Activated T-helper 2 cell treated with anti-CD3 and anti-CD28 coated beads, Interferon-gamma antibody, Interleukin-2, Interleukin-4, amounts not matched to agents 10 μg/mL and 5 μg/mL and 100 μg/mL, durations not matched to agents 14 hours and 24 hours and 36 hours (primary cell): Measurements from ENCODE around the gene CKAP5. TPM values are rescaled to one million over a fixed set of nuclear protein-coding genes. Genes with fewer than 3 reads are reported as not detected.

Experiments
- DNase-seq: peaks from one replicate; pipeline ENCODE4 v3.0.0; 2021; ENCODE audit warnings: low spot score
- H3K27ac Mint-ChIP-seq: one replicate; pipeline ENCODE4 v1.8.0; 2021; ENCODE audit warnings: mixed read lengths
- H3K27me3 Mint-ChIP-seq: one replicate; pipeline ENCODE4 v1.8.0; 2021; ENCODE audit warnings: low read depth, mixed read lengths
- H3K36me3 Mint-ChIP-seq: one replicate; pipeline ENCODE4 v1.8.0; 2021; ENCODE audit warnings: low read depth, mixed read lengths
- H3K4me1 Mint-ChIP-seq: one replicate; pipeline ENCODE4 v1.8.0; 2021; ENCODE audit warnings: low read depth, mixed read lengths
- H3K4me3 Mint-ChIP-seq: one replicate; pipeline ENCODE4 v1.8.0; 2021; ENCODE audit warnings: low read depth, mild to moderate bottlenecking, moderate library complexity, mixed read lengths
- H3K9me3 Mint-ChIP-seq: one replicate; pipeline ENCODE4 v1.8.0; 2021; ENCODE audit warnings: mixed read lengths
- intact Hi-C: fragments of 100-400 bp; cut with micrococcal nuclease; formaldehyde crosslinking; loops from one replicate; pipeline ENCODE4 v1.15.1; 2023
- total RNA-seq: library from RNA; stranded (reverse); gene quantifications from 2 replicates; pipeline ENCODE4 v1.2.3, GENCODE V29; 2022

CKAP5 gene
- total RNA-seq, 1 donor from 2014 or later = 127 TPM

- Mint-ChIP-seq H3K27ac (peak overlapping the region; percentile 87), H3K4me3 (peak overlapping the region; percentile 95), H3K27me3 (no peaks in the 10 kb centered on the region), H3K36me3 (peaks cover 22% of the 10 kb centered on the region), H3K4me1 (peaks cover 35% of the 10 kb centered on the region), H3K9me3 (no peaks in the 10 kb centered on the region)
- DNase-seq = no peak
- intact Hi-C loops = loop anchor here (5.0 to 10.0 kb wide), 3 partner anchors 141 to 582 kb away; partner anchors contain the start of genes ARHGAP1, ATG13, HARBI1 and PSMC3
These were observed 690 bp downstream of the CKAP5 start for GRCh38 chr11:46845440-46845739.

DNA sequence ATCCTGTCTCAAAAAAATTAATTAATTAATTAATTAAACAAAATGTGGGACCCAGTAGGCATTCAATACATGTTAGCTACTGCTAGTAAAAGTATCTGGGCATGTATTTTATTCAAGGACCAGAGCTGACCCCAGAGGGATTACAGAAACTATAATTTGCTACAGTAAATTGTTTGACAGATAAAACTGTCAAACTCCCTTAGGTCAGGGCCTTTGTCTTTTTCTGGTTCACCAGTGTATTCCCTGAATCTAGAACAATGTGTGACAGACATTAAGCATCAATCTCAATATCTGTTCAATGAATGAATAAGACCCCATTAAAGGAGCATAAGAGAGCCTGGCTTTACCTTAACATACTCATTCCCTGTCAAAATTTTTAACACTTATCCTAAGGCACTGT is 6.0 kb downstream of the CKAP5 start:
- H3K27me3 Mint-ChIP-seq = no peaks in the 10 kb centered on the region
- H3K4me1 Mint-ChIP-seq = peaks cover 38% of the 10 kb centered on the region
- no peak overlapping the region for H3K4me3 Mint-ChIP-seq
- no peak overlapping the region for H3K27ac Mint-ChIP-seq
- peaks cover 26% of the 10 kb centered on the region for H3K36me3 Mint-ChIP-seq
- no peaks in the 10 kb centered on the region for H3K9me3 Mint-ChIP-seq
- DNase-seq = no peak
- intact Hi-C loops = loop anchor here (10.0 kb wide), 1 partner anchor 135 kb away; the partner anchor contains the start of genes ARHGAP1 and ZNF408

DNA sequence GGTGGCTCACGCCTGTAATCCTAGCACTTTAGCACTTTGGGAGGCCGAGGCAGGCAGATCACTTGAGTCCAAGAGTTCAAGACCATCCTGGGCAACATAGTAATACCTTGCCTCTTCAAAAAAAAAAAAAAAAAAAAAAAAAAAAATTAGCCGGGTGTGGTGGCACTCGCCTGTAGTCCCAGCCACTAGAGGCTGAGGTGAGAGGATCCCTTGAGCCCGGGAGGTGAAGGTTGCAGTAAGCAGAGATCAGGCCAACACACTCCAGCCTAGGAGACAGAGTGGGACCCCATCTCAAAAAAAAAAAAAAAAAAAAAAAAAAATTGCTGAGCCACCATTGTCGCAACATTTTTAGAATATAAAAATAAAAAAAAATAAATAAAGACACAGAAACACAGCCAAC is 7.6 kb downstream of the CKAP5 start:
- Mint-ChIP-seq H3K4me1 (peaks cover 29% of the 10 kb centered on the region), H3K4me3 (no peak overlapping the region), H3K36me3 (peaks cover 22% of the 10 kb centered on the region), H3K27ac (no peak overlapping the region), H3K9me3 (no peaks in the 10 kb centered on the region), H3K27me3 (no peaks in the 10 kb centered on the region)
- DNase-seq = no peak
- intact Hi-C loops = no loop called here

DNA sequence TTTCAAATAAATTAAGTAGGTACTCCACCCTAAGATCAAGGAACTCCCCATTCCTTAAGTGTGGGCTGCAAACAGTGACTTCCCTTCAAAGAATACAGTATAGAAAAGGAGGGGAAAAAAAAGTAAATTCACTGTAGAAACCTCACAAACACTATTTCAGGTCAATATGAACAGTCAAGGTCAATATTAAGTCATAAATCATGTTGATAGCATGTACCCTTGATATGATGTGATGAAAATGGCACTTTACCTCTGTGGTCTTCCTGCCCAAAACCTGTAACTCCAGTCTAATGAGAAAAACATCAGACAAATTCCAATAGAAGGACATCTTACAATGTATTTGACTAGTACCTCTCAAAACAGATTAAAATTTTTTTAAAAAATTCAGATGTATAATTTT is 8.2 kb downstream of the CKAP5 start:
- Mint-ChIP-seq H3K27me3 (no peaks in the 10 kb centered on the region), H3K4me1 (peaks cover 25% of the 10 kb centered on the region), H3K9me3 (no peaks in the 10 kb centered on the region), H3K4me3 (no peak overlapping the region), H3K27ac (no peak overlapping the region), H3K36me3 (peaks cover 20% of the 10 kb centered on the region)
- intact Hi-C loops = no loop called here
- DNase-seq = no peak

- peaks cover 20% of the 10 kb centered on the region for H3K4me1 Mint-ChIP-seq
- no peaks in the 10 kb centered on the region for H3K27me3 Mint-ChIP-seq
- intact Hi-C loops = no loop called here
- DNase-seq = no peak
- H3K27ac Mint-ChIP-seq = no peak overlapping the region
- no peak overlapping the region for H3K4me3 Mint-ChIP-seq
- peaks cover 15% of the 10 kb centered on the region for H3K36me3 Mint-ChIP-seq
- no peaks in the 10 kb centered on the region for H3K9me3 Mint-ChIP-seq
These were observed 9.2 kb downstream of the CKAP5 start for GRCh38 chr11:46836870-46837269.

GRCh38 chr11:46836431-46836830 is 9.6 kb downstream of the CKAP5 start:
- H3K4me1 Mint-ChIP-seq = peaks cover 20% of the 10 kb centered on the region
- intact Hi-C loops = no loop called here

DNA sequence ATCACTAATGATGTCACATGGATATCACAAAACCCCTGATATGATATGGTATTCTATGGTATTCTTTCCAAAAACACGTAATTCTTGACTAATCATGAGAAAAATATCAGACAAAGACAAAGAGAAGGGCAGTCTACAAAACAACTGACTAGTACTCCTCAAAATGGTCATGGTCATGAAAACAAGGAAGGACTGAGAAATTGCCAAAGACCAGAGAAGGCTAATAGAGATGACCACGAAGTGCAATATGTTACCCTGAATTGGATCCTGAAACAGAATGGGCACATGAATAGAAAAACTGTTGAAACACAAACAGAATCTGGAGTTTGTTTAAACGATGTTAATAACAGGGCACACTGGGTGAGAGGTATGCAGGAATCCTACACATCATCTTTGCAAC is 10.2 kb downstream of the CKAP5 start:
- intact Hi-C loops = no loop called here
- Mint-ChIP-seq H3K4me1 (peaks cover 24% of the 10 kb centered on the region), H3K27ac (no peak overlapping the region), H3K36me3 (peaks cover 14% of the 10 kb centered on the region), H3K9me3 (no peaks in the 10 kb centered on the region), H3K4me3 (no peak overlapping the region), H3K27me3 (no peaks in the 10 kb centered on the region)
- DNase-seq = no peak

More at GRCh38 chr11:46836431-46836830, 9.6 kb downstream of the CKAP5 start:
- no peaks in the 10 kb centered on the region for H3K27me3 Mint-ChIP-seq
- H3K27ac Mint-ChIP-seq = no peak overlapping the region
- no peaks in the 10 kb centered on the region for H3K9me3 Mint-ChIP-seq
- no peak for DNase-seq
- H3K36me3 Mint-ChIP-seq = peaks cover 14% of the 10 kb centered on the region
- no peak overlapping the region for H3K4me3 Mint-ChIP-seq

GRCh38 chr11:46834821-46835220 is 11.3 kb downstream of the CKAP5 start:
- H3K27ac Mint-ChIP-seq = no peak overlapping the region
- no peaks in the 10 kb centered on the region for H3K9me3 Mint-ChIP-seq
- no peaks in the 10 kb centered on the region for H3K27me3 Mint-ChIP-seq
- intact Hi-C loops = no loop called here
- H3K36me3 Mint-ChIP-seq = peaks cover 15% of the 10 kb centered on the region
- DNase-seq = no peak
- no peak overlapping the region for H3K4me3 Mint-ChIP-seq
- peaks cover 25% of the 10 kb centered on the region for H3K4me1 Mint-ChIP-seq

- H3K36me3 Mint-ChIP-seq = peaks cover 14% of the 10 kb centered on the region
- H3K4me3 Mint-ChIP-seq = no peak overlapping the region
- H3K9me3 Mint-ChIP-seq = no peaks in the 10 kb centered on the region
- DNase-seq = no peak
- H3K27me3 Mint-ChIP-seq = no peaks in the 10 kb centered on the region
- peaks cover 30% of the 10 kb centered on the region for H3K4me1 Mint-ChIP-seq
- H3K27ac Mint-ChIP-seq = no peak overlapping the region
- intact Hi-C loops = no loop called here
These were observed 13.4 kb downstream of the CKAP5 start for GRCh38 chr11:46832511-46833214.

DNA sequence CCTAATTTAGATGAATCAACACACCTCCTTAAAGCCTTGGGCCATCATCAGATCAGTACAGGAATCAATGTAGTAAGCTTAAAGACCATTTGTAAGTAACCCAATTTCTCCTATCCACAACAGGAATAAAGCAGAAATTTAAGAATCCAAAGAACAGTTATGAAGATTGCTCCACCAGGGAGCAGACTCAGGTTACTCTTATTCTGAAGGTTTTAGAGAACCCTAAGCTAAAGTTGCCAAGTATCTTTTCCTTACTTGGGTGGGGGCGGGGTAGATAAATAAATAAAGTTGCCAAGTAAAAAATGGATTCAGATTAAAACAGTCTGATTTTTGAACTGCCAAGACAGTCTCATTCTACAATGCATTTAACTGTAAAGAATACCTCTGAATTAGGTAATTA is 18.1 kb downstream of the CKAP5 start:
- H3K27me3 Mint-ChIP-seq = no peaks in the 10 kb centered on the region
- intact Hi-C loops = loop anchor here (2.0 kb wide), 1 partner anchor 19 kb away; the partner anchor contains the start of gene CKAP5
- no peak overlapping the region for H3K4me3 Mint-ChIP-seq
- no peak for DNase-seq
- peaks cover 42% of the 10 kb centered on the region for H3K4me1 Mint-ChIP-seq
- H3K36me3 Mint-ChIP-seq = peaks cover 8% of the 10 kb centered on the region
- no peaks in the 10 kb centered on the region for H3K9me3 Mint-ChIP-seq
- H3K27ac Mint-ChIP-seq = no peak overlapping the region

DNA sequence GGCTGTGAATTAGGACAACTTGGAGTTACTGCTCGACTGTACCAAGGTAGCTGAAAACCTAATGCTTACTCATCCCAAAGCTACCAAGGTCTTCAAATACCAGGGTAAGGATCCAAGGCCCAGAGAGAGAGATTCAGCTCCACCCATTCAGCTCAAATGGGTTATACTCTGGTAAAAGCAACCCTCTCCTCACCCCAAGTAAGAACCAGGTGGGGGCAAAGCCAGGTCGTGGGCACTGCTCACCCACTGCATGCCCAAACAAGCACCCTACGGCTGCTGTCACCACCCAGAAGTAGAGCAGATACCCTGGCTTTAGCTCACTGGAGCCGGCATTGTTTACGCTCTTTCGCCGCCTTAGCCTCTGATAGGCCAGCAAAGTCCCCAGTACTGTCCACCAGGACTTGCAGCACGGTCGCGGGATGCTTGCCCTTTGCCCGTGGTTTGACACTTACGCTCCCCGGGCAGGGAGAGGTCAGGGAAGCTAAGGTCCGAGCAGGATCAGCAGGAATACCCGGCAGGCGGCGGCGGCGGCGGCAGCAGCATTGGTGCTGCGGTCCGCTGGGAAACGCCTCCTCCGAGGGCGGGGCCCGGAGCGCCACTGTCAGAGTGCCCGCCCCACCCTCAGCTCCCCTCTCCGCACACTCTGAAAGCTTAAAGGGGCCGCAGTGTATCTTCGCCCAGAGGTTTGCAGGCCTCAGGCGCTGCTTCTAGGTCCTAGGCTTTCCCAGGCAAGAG is 19.6 kb downstream of the CKAP5 start:
- Mint-ChIP-seq H3K36me3 (peaks cover 6% of the 10 kb centered on the region), H3K4me3 (peak overlapping the region; percentile 70), H3K27ac (no peak overlapping the region), H3K27me3 (no peaks in the 10 kb centered on the region), H3K4me1 (peaks cover 40% of the 10 kb centered on the region), H3K9me3 (no peaks in the 10 kb centered on the region)
- DNase-seq = peak; percentile 65
- intact Hi-C loops = loop anchor here (2.0 kb wide), 1 partner anchor 20 kb away; the partner anchor contains the start of gene CKAP5

DNA sequence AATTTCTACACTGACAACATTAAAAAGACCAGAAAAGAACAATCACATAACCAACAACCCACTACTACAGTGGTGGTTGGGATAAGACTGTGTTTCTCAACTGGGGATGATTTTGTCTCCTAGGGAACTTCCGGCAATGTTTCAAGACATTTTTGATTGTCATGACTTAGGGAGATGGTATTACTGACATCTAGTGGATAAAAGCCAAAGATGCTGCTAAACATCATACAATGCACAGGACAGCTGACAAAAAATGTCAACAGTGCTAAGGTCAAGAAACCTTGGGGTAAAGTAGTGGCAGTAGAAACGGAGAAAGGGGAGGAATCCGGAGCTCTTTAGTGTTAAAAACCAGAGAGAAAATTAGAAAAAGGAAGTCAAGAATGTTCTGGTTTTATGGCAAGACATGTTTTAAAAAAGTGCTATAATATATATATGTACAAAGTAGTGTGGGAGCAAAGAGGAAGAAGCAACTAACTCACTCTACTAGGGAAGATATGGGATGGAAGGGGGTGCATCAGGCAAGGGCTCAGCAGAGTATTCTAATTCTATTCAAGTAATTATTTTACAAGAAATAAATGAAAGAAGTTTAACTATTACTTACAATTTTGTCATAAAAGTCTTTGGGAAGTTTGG is 37.2 kb downstream of the CKAP5 start:
- intact Hi-C loops = no loop called here
- Mint-ChIP-seq H3K27me3 (no peaks in the 10 kb centered on the region), H3K9me3 (no peaks in the 10 kb centered on the region), H3K27ac (peak overlapping the region; percentile 60), H3K4me1 (peaks cover 21% of the 10 kb centered on the region), H3K4me3 (no peak overlapping the region), H3K36me3 (peaks cover 63% of the 10 kb centered on the region)
- no peak for DNase-seq
